ENCODE results near the gene BRF1.

The BRF1 gene

GRCh38 chr14:105228562-105228961, 72.2 kb downstream of the BRF1 start:
- H3K4me2 ChIP-seq (ENCODE audit: low read length): no peak overlapping the region
- no peak overlapping the region for H3K4me3 ChIP-seq (ENCODE audit: low read depth, low read length)
- no peak for TF ChIP-seq CTCF (IDR thresholded peaks at IDR 0.05)
- no peaks in the 10 kb centered on the region for H3K4me1 ChIP-seq
- H3K27me3 ChIP-seq (ENCODE audit: control insufficient read depth, insufficient read depth, low read length): no peaks in the 10 kb centered on the region
- H3K36me3 ChIP-seq (ENCODE audit: control insufficient read depth, insufficient read depth, low read length): no peaks in the 10 kb centered on the region
- H2AFZ ChIP-seq: no peak overlapping the region
- no peak overlapping the region for H3K27ac ChIP-seq
- no peaks in the 10 kb centered on the region for H3K9me3 ChIP-seq (ENCODE audit: control insufficient read depth, low read length)
- H3K9ac ChIP-seq: no peak overlapping the region
- peaks cover 5% of the 10 kb centered on the region for H3K79me2 ChIP-seq

GRCh38 chr14:105227346-105227745, 73.5 kb downstream of the BRF1 start:
- H3K4me3 ChIP-seq (ENCODE audit: low read depth, low read length): no peak overlapping the region
- H3K79me2 ChIP-seq: peaks cover 8% of the 10 kb centered on the region
- H3K4me2 ChIP-seq (ENCODE audit: low read length): no peak overlapping the region
- no peak overlapping the region for H3K9ac ChIP-seq
- H3K36me3 ChIP-seq (ENCODE audit: control insufficient read depth, insufficient read depth, low read length): no peaks in the 10 kb centered on the region
- H3K4me1 ChIP-seq: peaks cover 3% of the 10 kb centered on the region
- H3K27ac ChIP-seq: no peak overlapping the region
- H2AFZ ChIP-seq: no peak overlapping the region
- no peaks in the 10 kb centered on the region for H3K27me3 ChIP-seq (ENCODE audit: control insufficient read depth, insufficient read depth, low read length)
- TF ChIP-seq CTCF (IDR thresholded peaks at IDR 0.05): no peak
- H3K9me3 ChIP-seq (ENCODE audit: control insufficient read depth, low read length): no peaks in the 10 kb centered on the region

GRCh38 chr14:105226198-105226597, 74.6 kb downstream of the BRF1 start:
- no peak for TF ChIP-seq CTCF (IDR thresholded peaks at IDR 0.05)
- Histone ChIP-seq H3K27ac (no peak overlapping the region), H3K79me2 (peaks cover 8% of the 10 kb centered on the region), H3K4me1 (peaks cover 3% of the 10 kb centered on the region), H2AFZ (no peak overlapping the region), H3K4me2 (ENCODE audit: low read length) (no peak overlapping the region), H3K9me3 (ENCODE audit: control insufficient read depth, low read length) (no peaks in the 10 kb centered on the region), H3K4me3 (ENCODE audit: low read depth, low read length) (no peak overlapping the region), H3K27me3 (ENCODE audit: control insufficient read depth, insufficient read depth, low read length) (no peaks in the 10 kb centered on the region), H3K9ac (no peak overlapping the region), H3K36me3 (ENCODE audit: control insufficient read depth, insufficient read depth, low read length) (no peaks in the 10 kb centered on the region)

- H3K27ac ChIP-seq: no peak overlapping the region
- no peaks in the 10 kb centered on the region for H3K36me3 ChIP-seq (ENCODE audit: control insufficient read depth, insufficient read depth, low read length)
- H3K27me3 ChIP-seq (ENCODE audit: control insufficient read depth, insufficient read depth, low read length): no peaks in the 10 kb centered on the region
- H3K79me2 ChIP-seq: peaks cover 11% of the 10 kb centered on the region
- TF ChIP-seq CTCF (IDR thresholded peaks at IDR 0.05): no peak
- H3K9me3 ChIP-seq (ENCODE audit: control insufficient read depth, low read length): no peaks in the 10 kb centered on the region
- H2AFZ ChIP-seq: no peak overlapping the region
- no peak overlapping the region for H3K4me3 ChIP-seq (ENCODE audit: low read depth, low read length)
- peaks cover 6% of the 10 kb centered on the region for H3K4me1 ChIP-seq
- H3K9ac ChIP-seq: no peak overlapping the region
- no peak overlapping the region for H3K4me2 ChIP-seq (ENCODE audit: low read length)
These were observed 75.8 kb downstream of the BRF1 start for GRCh38 chr14:105224845-105225570.

Data from parathyroid adenoma (tissue), 2 donors.